GM10248 (cell line): ENCODE results near the gene CUX1.
"Not testable (repeated sequence)": the region's sequence is repeated elsewhere in the genome, so short reads cannot be mapped to it uniquely, and the experiment has no call there.

ENCODE experiments used
- CTCF ChIA-PET: fragments of 300-600 bp; sonication (Branson Sonifier 250); formaldehyde crosslinking; extraction: SDS; loops from one replicate; lab custom pipeline; 2021; ENCODE audit warnings: antibody characterized with exemption; lab: Yijun Ruan, JAX
- POLR2A ChIA-PET: fragments of 350-650 bp; sonication (Branson Sonifier 250); formaldehyde crosslinking; extraction: SDS; loops from one replicate; lab custom pipeline; 2020; ENCODE audit warnings: antibody characterized with exemption; lab: Yijun Ruan, JAX
- DNase-seq: peaks from one replicate; pipeline ENCODE4 v3.0.0; 2012; ENCODE audit errors: extremely low spot score
- CTCF ChIP-seq: IDR thresholded peaks from 2 replicates; pipeline ENCODE4 v1.5.1; 2012; ENCODE audit warnings: mild to moderate bottlenecking, low read depth; ENCODE audit errors: extremely low read depth, missing control alignments, control extremely low read depth

The CUX1 gene

GRCh38 chr7:102004848-102005247 lies 187.4 kb downstream of the CUX1 start:
- ChIA-PET CTCF (interaction anchor here (0.6 to 2.6 kb wide), 3 partner anchors 11 to 19 kb away, joined by 3 to 6 read pairs (median 3); no protein-coding TSS in a partner anchor), POLR2A (no interaction called here)
- no peak for TF ChIP-seq CTCF
- DNase-seq = no peak

- no peak for TF ChIP-seq CTCF
- CTCF ChIA-PET = interaction anchor here (2.6 kb wide), 1 partner anchor 20 kb away, joined by 6 read pairs; no protein-coding TSS in a partner anchor
- POLR2A ChIA-PET = interaction anchor here (0.6 kb wide), 1 partner anchor 150 kb away, joined by 10 read pairs; no protein-coding TSS in a partner anchor
- DNase-seq = no peak
These were observed 188.6 kb downstream of the CUX1 start for GRCh38 chr7:102005933-102006480.

- no peak for DNase-seq
- POLR2A ChIA-PET = no interaction called here
- CTCF ChIA-PET = no interaction called here
- TF ChIP-seq CTCF = no peak
These were observed 189.3 kb downstream of the CUX1 start for GRCh38 chr7:102006695-102007094.

GRCh38 chr7:102008535-102009262 lies 191.3 kb downstream of the CUX1 start:
- CTCF ChIA-PET = no interaction called here
- TF ChIP-seq CTCF = no peak
- POLR2A ChIA-PET = no interaction called here

GRCh38 chr7:102009628-102010027 lies 192.2 kb downstream of the CUX1 start:
- no peak for DNase-seq
- ChIA-PET POLR2A (no interaction called here), CTCF (no interaction called here)
- TF ChIP-seq CTCF = no peak

More at GRCh38 chr7:102008535-102009262, 191.3 kb downstream of the CUX1 start:
- no peak for DNase-seq

- CTCF ChIA-PET = interaction anchor here (0.9 to 1.7 kb wide), 2 partner anchors 8 to 9 kb away, joined by 3 read pairs; no protein-coding TSS in a partner anchor
- DNase-seq, POLR2A ChIA-PET: not testable (repeated sequence)
These were observed 194.8 kb downstream of the CUX1 start for GRCh38 chr7:102012112-102012830.
